HepG2 (cell line): ENCODE results near the gene RYR2. TPM values are rescaled to one million over a fixed set of nuclear protein-coding genes. Genes with fewer than 3 reads are reported as not detected.

Experiments
- ATAC-seq: fragments of 200-7000 bp; cut with Tn5 transposase; 3 replicates; pipeline ENCODE4 v1.9.1; 2020; ENCODE audit warnings: mild to moderate bottlenecking, moderate library complexity
- BruUV-seq: library from RNA; stranded (reverse); fragments of 400-500 nt; replicated peaks from 2 replicates; lab custom pipeline; 2021; lab: Mats Ljungman, UMichigan
- CTCF ChIA-PET: fragments of 300-600 bp; formaldehyde crosslinking; extraction: SDS; loops from one replicate; lab custom pipeline; 2021; ENCODE audit warnings: low total read pairs, inconsistent platforms, low intra/inter-chr PET ratio; lab: Yijun Ruan, JAX
- POLR2A ChIA-PET: fragments of 350-600 bp; sonication (Branson Sonifier 250); formaldehyde crosslinking; loops from one replicate; lab custom pipeline; 2020; ENCODE audit warnings: antibody characterized with exemption, inconsistent platforms; lab: Yijun Ruan, JAX
- DNase-seq: peaks from one replicate; pipeline ENCODE4 v3.0.0-alpha.2; 2015; ENCODE audit warnings: low spot score
- FAIRE-seq: peaks from 3 replicates; lab custom pipeline; 2011; peaks lifted over from hg19 to GRCh38; lab: Jason Lieb, UNC
- H2AFZ ChIP-seq: one replicate; pipeline ENCODE4 v1.6.1; 2011; ENCODE audit warnings: low read length, inconsistent platforms
- H3K27ac ChIP-seq: fragments of 300-600 bp; 3 replicates; pipeline ENCODE4 v1.8.0; 2011; ENCODE audit warnings: mixed run types, mild to moderate bottlenecking, mixed read lengths, low read length, inconsistent platforms; ENCODE audit not compliant: insufficient read depth; ENCODE audit errors: extremely low read length
- H3K27me3 ChIP-seq, 2 experiments: fragments of 200-600 bp in 1 of 2; 2 replicates in 1 of 2; 3 replicates in 1 of 2; pipeline versions ENCODE4 v1.6.0 to v1.8.0; 2011; ENCODE audit warnings: low read length in 2 of 2, mild to moderate bottlenecking in 2 of 2, moderate library complexity in 2 of 2, inconsistent platforms in 1 of 2; ENCODE audit not compliant: insufficient read depth in 2 of 2, control insufficient read depth in 1 of 2
- H3K36me3 ChIP-seq, 2 experiments: fragments of 200-600 bp in 1 of 2; replicated peaks in 1 of 2; 2 replicates in 1 of 2; 3 replicates in 1 of 2; pipeline versions ENCODE4 v1.5.1 to v1.8.0; 2011; ENCODE audit warnings: low read length in 2 of 2, inconsistent platforms in 1 of 2; ENCODE audit not compliant: insufficient read depth in 2 of 2, control insufficient read depth in 1 of 2
- H3K4me1 ChIP-seq: 2 replicates; pipeline ENCODE4 v1.5.1; 2012; ENCODE audit warnings: low read length, inconsistent platforms; ENCODE audit not compliant: insufficient read depth
- H3K4me2 ChIP-seq: 2 replicates; pipeline ENCODE4 v1.6.0; 2011; ENCODE audit warnings: low read depth, low read length, inconsistent platforms
- H3K4me3 ChIP-seq, 3 experiments: fragments of 200-600 bp in 1 of 3; sonication (generic), shearing (Covaris generic) in 1 of 3; replicated peaks in 1 of 3; 2 replicates each; pipeline ENCODE4 v1.5.1; 2011 to 2016; ENCODE audit warnings: low read length in 3 of 3, inconsistent platforms in 2 of 3, low read depth in 2 of 3, mild to moderate bottlenecking in 2 of 3, control low read depth in 1 of 3, mixed read lengths in 1 of 3; ENCODE audit not compliant: insufficient read depth in 1 of 3
- H3K79me2 ChIP-seq: one replicate; pipeline ENCODE4 v1.6.1; 2011; ENCODE audit warnings: low read length, inconsistent platforms; ENCODE audit not compliant: insufficient read depth
- H3K9ac ChIP-seq: 2 replicates; pipeline ENCODE4 v1.6.0; 2011; ENCODE audit warnings: mild to moderate bottlenecking, low read depth, low read length, inconsistent platforms; ENCODE audit not compliant: insufficient read depth
- H3K9me3 ChIP-seq: 2 replicates; pipeline ENCODE4 v1.5.1; 2012; ENCODE audit warnings: mild to moderate bottlenecking, low read length
- H4K20me1 ChIP-seq: 2 replicates; pipeline ENCODE4 v1.6.0; 2011; ENCODE audit warnings: inconsistent platforms, mild to moderate bottlenecking, low read length, moderate library complexity; ENCODE audit not compliant: insufficient read depth
- FOXO1 ChIP-seq: sonication (generic); formaldehyde crosslinking; IDR thresholded peaks from 2 replicates; pipeline ENCODE4 v1.4.0; 2020; ENCODE audit warnings: missing genetic modification reagents
- MTF1 ChIP-seq: sonication (generic); formaldehyde crosslinking; IDR thresholded peaks from 2 replicates; pipeline ENCODE4 v1.5.0; 2020; ENCODE audit warnings: missing genetic modification reagents
- RFX1 ChIP-seq: fragments of 450-650 bp; IDR thresholded peaks from 2 replicates; pipeline ENCODE4 v1.6.1; 2017
- RFX5 ChIP-seq: IDR thresholded peaks from 2 replicates; pipeline ENCODE4 v1.6.1; 2011; ENCODE audit warnings: low read depth, low read length, improper control_type of control experiment
- TGIF2 ChIP-seq: IDR thresholded peaks from 2 replicates; pipeline ENCODE4 v1.6.1; 2016; ENCODE audit warnings: control low read depth, missing compliant biosample characterization
- ZNF230 ChIP-seq: sonication (generic); formaldehyde crosslinking; IDR thresholded peaks from 2 replicates; pipeline ENCODE4 v1.4.0; 2020; ENCODE audit warnings: mild to moderate bottlenecking, missing genetic modification reagents
- ZNF496 ChIP-seq: sonication (generic); formaldehyde crosslinking; IDR thresholded peaks from 2 replicates; pipeline ENCODE4 v1.8.1; 2023; ENCODE audit warnings: mild to moderate bottlenecking, moderate library complexity, missing genetic modification reagents; ENCODE audit not compliant: insufficient replicate concordance
- ZNF639 ChIP-seq: conservative IDR thresholded peaks from 2 replicates; pipeline ENCODE4 v1.6.1; 2018; ENCODE audit warnings: missing genetic modification reagents
- ZNF761 ChIP-seq: sonication (generic); formaldehyde crosslinking; conservative IDR thresholded peaks from 2 replicates; pipeline ENCODE4 v1.4.0; 2020; ENCODE audit warnings: mild to moderate bottlenecking, missing genetic modification reagents
- ZNF766 ChIP-seq: sonication (generic); formaldehyde crosslinking; IDR thresholded peaks from 2 replicates; pipeline ENCODE4 v1.5.0; 2020; ENCODE audit warnings: missing genetic modification reagents, borderline replicate concordance
- ZSCAN21 ChIP-seq: sonication (generic); formaldehyde crosslinking; IDR thresholded peaks from 2 replicates; pipeline ENCODE4 v1.8.0; 2022; ENCODE audit warnings: mild to moderate bottlenecking, missing genetic modification reagents, moderate library complexity, borderline replicate concordance
- WGBS: methylation state at CpG from one replicate; pipeline ENCODE4 v1.1.6; 2017; ENCODE audit warnings: low lambda C conversion rate; 5-methylcytosine and 5-hydroxymethylcytosine counted together
- in situ Hi-C: cut with HindIII; loops from 2 replicates; pipeline ENCODE4 v1.10.0; 2017; ENCODE audit warnings: low pct_unique_long_range_greater_than_20kb; ENCODE audit not compliant: extremely low pct_ligation_motif_present
- intact Hi-C: fragments of 100-400 bp; cut with micrococcal nuclease; formaldehyde crosslinking; loops from one replicate; pipeline ENCODE4 v1.10.0; 2022; ENCODE audit not compliant: unreplicated experiment
- polyA plus RNA-seq, 8 experiments: library from polyadenylated mRNA; depleted of rRNA in 3 of 8; stranded (reverse) in 7 of 8; unstranded in 1 of 8; fragments of >200 nt; fragmentation: Illumina TruSeq in 4 of 8; extraction: Trizol in 4 of 8; gene quantifications; 2 replicates each; pipeline versions ENCODE4 v1.2.1 to v1.2.3, GENCODE V29; 2011 to 2016; ENCODE audit warnings: low read depth in 4 of 8, missing spikeins in 1 of 8, mixed read lengths in 1 of 8; ENCODE audit not compliant: insufficient read depth in 1 of 8
- total RNA-seq, 5 experiments: library from RNA; depleted of rRNA; stranded (reverse); fragments of >200 nt; fragmentation: Illumina TruSeq; extraction: Trizol; gene quantifications; 2 replicates each; pipeline ENCODE4 v1.2.3, GENCODE V29; 2016; ENCODE audit warnings: low read depth in 1 of 5
- TF ChIP-seq, protein P1 (sequence below): sonication (generic); formaldehyde crosslinking; IDR thresholded peaks from 2 replicates; pipeline ENCODE4 v1.4.0; 2020; ENCODE audit warnings: missing genetic modification reagents

Gene RYR2
- total and polyA plus RNA-seq, 2 of the 13 experiments (the other 11 are each of a cell fraction or from before 2014, with no cell fraction given) = not detected

- in situ Hi-C loops (loop anchor here (25.0 kb wide), 1 partner anchor 992 kb away; no protein-coding TSS in a partner anchor), intact Hi-C loops (no loop called here)
- no peak overlapping the region for H3K4me2 ChIP-seq
- no peaks in the 10 kb centered on the region for H3K4me1 ChIP-seq
- H3K79me2 ChIP-seq = no peaks in the 10 kb centered on the region
- no peak for TF ChIP-seq TGIF2
- no peak for TF ChIP-seq ZNF639 (CRISPR knock-in tag)
- TF ChIP-seq RFX5 = no peak
- TF ChIP-seq MTF1 (CRISPR knock-in tag) = no peak
- no peak for TF ChIP-seq ZNF496
- no peak for TF ChIP-seq ZNF761 (CRISPR knock-in tag)
- no peak for TF ChIP-seq ZSCAN21
- TF ChIP-seq, protein P1, sequence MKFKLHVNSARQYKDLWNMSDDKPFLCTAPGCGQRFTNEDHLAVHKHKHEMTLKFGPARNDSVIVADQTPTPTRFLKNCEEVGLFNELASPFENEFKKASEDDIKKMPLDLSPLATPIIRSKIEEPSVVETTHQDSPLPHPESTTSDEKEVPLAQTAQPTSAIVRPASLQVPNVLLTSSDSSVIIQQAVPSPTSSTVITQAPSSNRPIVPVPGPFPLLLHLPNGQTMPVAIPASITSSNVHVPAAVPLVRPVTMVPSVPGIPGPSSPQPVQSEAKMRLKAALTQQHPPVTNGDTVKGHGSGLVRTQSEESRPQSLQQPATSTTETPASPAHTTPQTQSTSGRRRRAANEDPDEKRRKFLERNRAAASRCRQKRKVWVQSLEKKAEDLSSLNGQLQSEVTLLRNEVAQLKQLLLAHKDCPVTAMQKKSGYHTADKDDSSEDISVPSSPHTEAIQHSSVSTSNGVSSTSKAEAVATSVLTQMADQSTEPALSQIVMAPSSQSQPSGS = no peak
- TF ChIP-seq ZNF230 = no peak
- TF ChIP-seq ZNF766 (CRISPR knock-in tag) = no peak
- TF ChIP-seq FOXO1 = no peak
- no peak for TF ChIP-seq RFX1
- ChIA-PET POLR2A (no interaction called here), CTCF (no interaction called here)
- WGBS = 34% methylated on average over 9 of the region's 9 CpGs
- no peak overlapping the region for H3K9ac ChIP-seq
- BruUV-seq = no TSS peak
- H3K36me3 ChIP-seq = no peaks in the 10 kb centered on the region
- DNase-seq (no peak), FAIRE-seq (no peak), ATAC-seq (no peak)
- no peaks in the 10 kb centered on the region for H3K9me3 ChIP-seq
- no peak overlapping the region for H2AFZ ChIP-seq
- no peaks in the 10 kb centered on the region for H4K20me1 ChIP-seq
- H3K27me3 ChIP-seq = peaks cover 2 to 22% of the 10 kb centered on the region in 2 experiments; a peak in 3 of 5 replicates
- H3K27ac ChIP-seq = no peak overlapping the region
- no peak overlapping the region for H3K4me3 ChIP-seq
Observed at GRCh38 chr1:237104096-237104495, 62.1 kb downstream of the RYR2 start.
